Left ventricle myocardium inferior (tissue), 1 donor: ENCODE measurements around the gene GPR152. TPM values are rescaled to one million over a fixed set of nuclear protein-coding genes. Genes with fewer than 3 reads are reported as not detected.

ENCODE experiments used
- DNase-seq: peaks from one replicate; pipeline ENCODE4 v3.0.0-alpha.2; 2020
- H3K27ac ChIP-seq: fragments of 200-600 bp; replicated peaks from 2 replicates; pipeline ENCODE4 v1.8.0; 2021
- H3K27me3 ChIP-seq: fragments of 200-600 bp; 2 replicates; pipeline ENCODE4 v1.8.0; 2021; ENCODE audit warnings: low read depth
- H3K36me3 ChIP-seq: fragments of 200-600 bp; 2 replicates; pipeline ENCODE4 v1.8.0; 2021
- H3K4me1 ChIP-seq: fragments of 200-600 bp; 2 replicates; pipeline ENCODE4 v1.8.0; 2021
- H3K4me3 ChIP-seq: fragments of 200-600 bp; 2 replicates; pipeline ENCODE4 v1.8.0; 2021; ENCODE audit warnings: mild to moderate bottlenecking, moderate library complexity
- H3K9me3 ChIP-seq: fragments of 200-600 bp; replicated peaks from 2 replicates; pipeline ENCODE4 v1.8.0; 2021
- intact Hi-C: fragments of 100-400 bp; cut with micrococcal nuclease; formaldehyde crosslinking; loops from one replicate; pipeline ENCODE4 v1.11.0; 2022
- total RNA-seq: library from RNA; stranded (reverse); fragmentation: NEBNext Ultra II Directional; extraction: Animal tissue kit (Norgen Biotek cat#: 25700); gene quantifications from one replicate; pipeline ENCODE4 v1.2.1, GENCODE V29; 2021
- TF ChIP-seq, protein P1 (sequence below): fragments of 200-600 bp; IDR thresholded peaks from 2 replicates; pipeline ENCODE4 v1.8.0; 2021; ENCODE audit warnings: antibody characterized with exemption, mild to moderate bottlenecking, borderline replicate concordance
- donor health status: DM: no; HTN: yes; CAD: no; lungs with severe emphysema.

Gene GPR152
- total RNA-seq, 1 donor from 2014 or later, result not detected

DNA sequence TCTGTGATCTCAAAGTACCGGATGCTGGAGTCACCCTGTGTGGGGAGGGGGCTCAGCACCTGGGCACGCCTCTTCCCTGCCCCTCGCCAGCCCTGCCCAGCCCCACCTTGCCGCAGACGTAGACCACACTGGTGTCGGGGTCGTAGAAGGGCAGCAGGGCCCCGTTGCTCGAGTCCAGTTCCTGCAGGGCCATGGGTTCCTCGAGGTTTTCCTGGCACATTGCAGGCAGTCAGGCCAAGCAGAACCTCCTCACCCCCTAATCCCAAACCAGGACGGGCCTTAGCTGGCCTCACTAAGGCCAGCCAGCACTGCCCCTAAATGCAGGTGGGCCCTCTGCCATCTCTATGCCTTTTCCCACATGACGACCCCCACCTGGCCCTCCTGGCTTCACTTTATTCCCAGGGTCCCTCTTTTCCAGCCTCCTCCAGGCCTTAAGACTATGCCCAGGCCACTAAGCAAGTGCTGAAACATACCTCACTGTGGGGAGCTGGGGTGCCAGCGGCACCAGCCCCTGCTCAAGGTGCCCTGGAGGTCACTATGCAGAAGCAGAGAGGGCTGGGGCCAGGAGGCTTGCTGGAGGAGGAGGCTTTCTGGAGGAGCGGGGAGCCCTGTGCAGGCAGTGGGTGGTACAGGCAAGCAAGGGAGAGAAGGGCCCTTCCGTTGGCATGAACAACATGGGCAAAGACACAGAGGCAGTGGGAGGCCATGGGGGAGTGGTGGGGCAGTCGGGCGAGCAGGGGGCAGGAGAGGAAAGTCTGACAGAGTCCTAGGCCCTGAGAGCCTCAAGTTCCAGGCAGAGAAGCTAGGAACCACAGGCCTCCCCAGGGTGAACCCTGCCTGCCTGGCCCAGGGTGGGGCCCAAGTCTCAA, 12.1 kb downstream of the GPR152 start:
- no peaks in the 10 kb centered on the region for H3K9me3 ChIP-seq
- intact Hi-C loops, result no loop called here
- H3K4me1 ChIP-seq, result peaks cover 73% of the 10 kb centered on the region
- H3K27ac ChIP-seq, result peak overlapping the region; percentile 57
- TF ChIP-seq, protein P1, sequence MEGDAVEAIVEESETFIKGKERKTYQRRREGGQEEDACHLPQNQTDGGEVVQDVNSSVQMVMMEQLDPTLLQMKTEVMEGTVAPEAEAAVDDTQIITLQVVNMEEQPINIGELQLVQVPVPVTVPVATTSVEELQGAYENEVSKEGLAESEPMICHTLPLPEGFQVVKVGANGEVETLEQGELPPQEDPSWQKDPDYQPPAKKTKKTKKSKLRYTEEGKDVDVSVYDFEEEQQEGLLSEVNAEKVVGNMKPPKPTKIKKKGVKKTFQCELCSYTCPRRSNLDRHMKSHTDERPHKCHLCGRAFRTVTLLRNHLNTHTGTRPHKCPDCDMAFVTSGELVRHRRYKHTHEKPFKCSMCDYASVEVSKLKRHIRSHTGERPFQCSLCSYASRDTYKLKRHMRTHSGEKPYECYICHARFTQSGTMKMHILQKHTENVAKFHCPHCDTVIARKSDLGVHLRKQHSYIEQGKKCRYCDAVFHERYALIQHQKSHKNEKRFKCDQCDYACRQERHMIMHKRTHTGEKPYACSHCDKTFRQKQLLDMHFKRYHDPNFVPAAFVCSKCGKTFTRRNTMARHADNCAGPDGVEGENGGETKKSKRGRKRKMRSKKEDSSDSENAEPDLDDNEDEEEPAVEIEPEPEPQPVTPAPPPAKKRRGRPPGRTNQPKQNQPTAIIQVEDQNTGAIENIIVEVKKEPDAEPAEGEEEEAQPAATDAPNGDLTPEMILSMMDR, result no peak
- H3K36me3 ChIP-seq, result peaks cover 36% of the 10 kb centered on the region
- H3K4me3 ChIP-seq, result no peak overlapping the region
- no peak for DNase-seq
- no peaks in the 10 kb centered on the region for H3K27me3 ChIP-seq

GRCh38 chr11:67439321-67440228, 13.0 kb downstream of the GPR152 start:
- Histone ChIP-seq H3K36me3 (peaks cover 44% of the 10 kb centered on the region), H3K27me3 (no peaks in the 10 kb centered on the region), H3K4me1 (peaks cover 71% of the 10 kb centered on the region), H3K27ac (peak overlapping the region; percentile 57), H3K4me3 (no peak overlapping the region), H3K9me3 (no peaks in the 10 kb centered on the region)
- no peak for DNase-seq
- intact Hi-C loops, result no loop called here
- TF ChIP-seq, protein P1, result no peak

DNA sequence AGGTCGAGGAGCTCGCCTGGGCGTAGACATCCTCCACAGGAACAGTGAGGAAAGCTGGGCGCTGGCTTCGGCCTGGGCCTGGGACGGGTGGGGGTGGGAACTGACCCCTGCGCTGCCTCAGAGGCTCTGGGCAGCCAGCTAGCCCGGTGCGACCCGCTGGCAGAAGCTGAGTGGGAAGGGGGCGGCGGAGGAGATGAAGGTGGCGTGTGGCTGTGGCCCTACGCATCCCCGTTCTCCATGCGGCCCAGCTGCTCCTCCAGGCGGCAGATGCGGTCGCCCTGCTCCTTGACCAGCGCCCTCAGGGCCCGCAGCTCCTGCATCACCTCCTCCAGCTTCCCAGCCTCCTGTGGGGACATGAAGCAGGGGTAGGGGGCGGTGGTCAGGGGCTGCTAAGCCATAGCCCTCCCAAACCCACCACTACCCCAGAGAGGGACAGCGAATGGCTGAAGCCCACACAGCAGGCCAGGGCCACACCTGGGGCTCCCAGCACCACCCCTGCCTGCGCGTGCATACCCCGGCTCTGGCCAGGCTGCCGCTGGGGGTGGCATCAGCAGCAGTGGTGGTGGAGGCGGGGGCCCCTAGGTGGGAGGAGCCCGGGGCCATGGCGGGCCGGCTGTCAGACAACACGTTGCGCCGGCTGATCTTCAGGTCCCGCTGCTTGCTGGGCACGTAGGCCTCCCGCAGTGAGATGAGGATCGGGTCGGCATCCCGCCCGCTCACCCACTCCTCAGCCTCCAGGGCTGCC, 14.2 kb downstream of the GPR152 start:
- DNase-seq, result no peak
- Histone ChIP-seq H3K4me3 (no peak overlapping the region), H3K27me3 (no peaks in the 10 kb centered on the region), H3K4me1 (peaks cover 62% of the 10 kb centered on the region), H3K27ac (no peak overlapping the region), H3K36me3 (peaks cover 56% of the 10 kb centered on the region), H3K9me3 (no peaks in the 10 kb centered on the region)
- TF ChIP-seq, protein P1, result no peak
- intact Hi-C loops, result no loop called here

DNA sequence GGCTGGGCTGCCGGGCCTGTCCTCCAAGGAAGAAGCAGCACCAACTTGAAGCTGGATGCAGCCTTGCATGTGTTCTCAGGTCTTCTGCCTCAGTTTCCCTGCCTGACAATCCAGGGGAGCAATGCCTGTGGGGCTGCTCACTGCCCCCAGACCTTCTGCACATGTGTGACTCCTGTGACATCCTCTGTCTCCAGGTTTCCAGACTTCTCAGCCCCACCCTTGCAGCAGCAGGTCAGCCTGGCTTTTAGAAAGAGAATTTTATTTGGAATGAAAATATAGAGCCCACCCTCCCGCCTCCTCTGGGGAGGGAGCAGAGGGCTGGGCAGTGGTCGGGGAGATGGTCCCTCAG, 14.7 kb downstream of the GPR152 start:
- H3K27me3 ChIP-seq, result no peaks in the 10 kb centered on the region
- peaks cover 57% of the 10 kb centered on the region for H3K4me1 ChIP-seq
- H3K36me3 ChIP-seq, result peaks cover 62% of the 10 kb centered on the region
- no peak for DNase-seq
- intact Hi-C loops, result no loop called here
- TF ChIP-seq, protein P1, result no peak
- no peak overlapping the region for H3K4me3 ChIP-seq
- no peaks in the 10 kb centered on the region for H3K9me3 ChIP-seq
- peak overlapping the region; percentile 38 for H3K27ac ChIP-seq
